SU-DHL-6 (cell line): Measurements from ENCODE around the gene RAB3C.

ENCODE experiments used
- H2AFZ ChIP-seq: fragments of 200-600 bp; sonication (generic); 2 replicates; pipeline ENCODE4 v1.6.1; 2014; ENCODE audit warnings: low read depth, mild to moderate bottlenecking, moderate library complexity, mixed read lengths, antibody characterized with exemption, low read length; ENCODE audit not compliant: severe bottlenecking
- H3F3A ChIP-seq: fragments of 200-600 bp; shearing (Covaris generic); 2 replicates; pipeline ENCODE4 v1.6.0; 2016; ENCODE audit warnings: antibody characterized with exemption, mild to moderate bottlenecking; ENCODE audit not compliant: insufficient read depth
- H3K27ac ChIP-seq: fragments of 200-600 bp; sonication (generic); 2 replicates; pipeline ENCODE4 v1.5.1; 2016; ENCODE audit warnings: low read depth, mild to moderate bottlenecking, low read length, moderate library complexity, mixed read lengths
- H3K27me3 ChIP-seq: fragments of 200-600 bp; sonication (generic), shearing (Covaris generic); 2 replicates; pipeline ENCODE4 v1.6.0; 2014; ENCODE audit warnings: mild to moderate bottlenecking, low read length
- H3K36me3 ChIP-seq: fragments of 200-600 bp; sonication (generic); 2 replicates; pipeline ENCODE4 v1.6.1; 2014; ENCODE audit warnings: mild to moderate bottlenecking, low read length, mixed read lengths
- H3K4me2 ChIP-seq: fragments of 300-600, 200-600 bp; shearing (Covaris generic), sonication (generic); 2 replicates; pipeline ENCODE4 v1.6.0; 2014; ENCODE audit warnings: low read length, low read depth, mild to moderate bottlenecking; ENCODE audit not compliant: poor library complexity, severe bottlenecking
- H3K4me3 ChIP-seq: fragments of 200-600 bp; sonication (generic); 2 replicates; pipeline ENCODE4 v1.5.1; 2014; ENCODE audit warnings: antibody characterized with exemption, low read length, mild to moderate bottlenecking, mixed read lengths; ENCODE audit not compliant: insufficient read depth, poor library complexity, severe bottlenecking
- H3K79me2 ChIP-seq: fragments of 200-600 bp; sonication (generic); 2 replicates; pipeline ENCODE4 v1.6.1; 2014; ENCODE audit warnings: mild to moderate bottlenecking, low read length, moderate library complexity; ENCODE audit not compliant: insufficient read depth
- H3K9ac ChIP-seq: fragments of 200-600 bp; sonication (generic); 2 replicates; pipeline ENCODE4 v1.7.0; 2014; ENCODE audit warnings: mild to moderate bottlenecking, low read length
- H3K9me2 ChIP-seq: fragments of 200-600 bp; sonication (generic); replicated peaks from 2 replicates; pipeline ENCODE4 v1.6.1; 2014; ENCODE audit warnings: low read length; ENCODE audit not compliant: insufficient read depth
- H3K9me3 ChIP-seq: fragments of 200-600 bp; sonication (generic); 2 replicates; pipeline ENCODE4 v1.6.1; 2014; ENCODE audit warnings: low read length, mixed read lengths; ENCODE audit not compliant: insufficient read depth
- H4K20me1 ChIP-seq: fragments of 200-600 bp; sonication (generic); 2 replicates; pipeline ENCODE4 v1.6.1; 2014; ENCODE audit warnings: low read depth, mild to moderate bottlenecking, antibody characterized with exemption, low read length, moderate library complexity, mixed read lengths
- EZH2phosphoT487 ChIP-seq: fragments of 200-600 bp; sonication (generic), shearing (Covaris generic); conservative IDR thresholded peaks from 2 replicates; pipeline ENCODE4 v1.6.1; 2018; ENCODE audit warnings: mild to moderate bottlenecking, antibody characterized with exemption, low read length, moderate library complexity, mixed read lengths
- TF ChIP-seq, protein P1 (sequence below): fragments of 200-600 bp; sonication (generic); IDR thresholded peaks from one replicate; pipeline ENCODE4 v1.5.1; 2017; ENCODE audit warnings: antibody characterized with exemption, mild to moderate bottlenecking, low read length, moderate library complexity; ENCODE audit not compliant: insufficient read depth, poor library complexity, severe bottlenecking

The RAB3C gene

DNA sequence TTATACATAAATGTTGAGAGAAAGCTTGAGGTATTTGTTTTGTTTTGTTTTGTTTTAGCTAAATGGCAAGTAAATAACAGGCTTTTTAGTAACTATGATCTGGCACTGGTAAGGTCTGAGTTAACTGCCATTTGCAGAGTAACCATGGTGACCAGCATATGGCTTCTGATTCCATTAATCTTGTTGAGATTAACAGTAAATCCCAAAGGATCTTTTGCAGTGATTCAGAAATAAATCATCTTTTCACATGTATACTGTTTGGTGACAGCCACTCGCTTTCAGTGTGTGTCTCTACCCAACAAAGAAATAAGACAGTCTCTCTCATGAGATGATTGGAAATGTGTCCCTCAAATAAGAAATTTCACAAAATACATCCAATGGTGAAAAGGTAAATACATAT lies 235.6 kb downstream of the RAB3C start:
- Histone ChIP-seq H4K20me1 (no peaks in the 10 kb centered on the region), H3K9ac (no peak overlapping the region)

DNA sequence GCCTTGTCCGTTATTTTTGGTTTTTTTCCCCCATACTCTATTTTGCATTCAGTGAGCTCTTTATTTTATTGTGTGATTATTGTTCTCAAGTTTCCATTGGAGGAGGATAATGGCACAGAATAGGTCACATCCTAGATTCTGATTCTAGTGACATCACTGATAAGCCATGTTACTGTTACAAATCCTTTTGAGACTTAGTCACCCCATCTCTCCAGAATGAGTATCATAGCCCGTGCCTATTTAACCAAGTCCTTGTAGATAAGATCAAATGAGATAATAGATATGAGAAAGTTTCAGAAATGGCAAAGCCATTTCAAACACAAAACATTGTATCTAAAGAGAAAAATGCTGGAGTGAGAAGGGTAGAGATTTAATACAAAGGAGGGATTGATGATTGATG lies 242.6 kb downstream of the RAB3C start:
- Histone ChIP-seq H3K4me3 (no peak overlapping the region), H3K79me2 (no peaks in the 10 kb centered on the region), H2AFZ (no peak overlapping the region), H3K36me3 (no peaks in the 10 kb centered on the region), H4K20me1 (no peaks in the 10 kb centered on the region), H3K27me3 (no peaks in the 10 kb centered on the region), H3K27ac (no peak overlapping the region), H3K4me2 (no peak overlapping the region), H3K9me3 (no peaks in the 10 kb centered on the region), H3K9ac (no peak overlapping the region), H3F3A (no peaks in the 10 kb centered on the region), H3K9me2 (no peaks in the 10 kb centered on the region)
- TF ChIP-seq, protein P1, sequence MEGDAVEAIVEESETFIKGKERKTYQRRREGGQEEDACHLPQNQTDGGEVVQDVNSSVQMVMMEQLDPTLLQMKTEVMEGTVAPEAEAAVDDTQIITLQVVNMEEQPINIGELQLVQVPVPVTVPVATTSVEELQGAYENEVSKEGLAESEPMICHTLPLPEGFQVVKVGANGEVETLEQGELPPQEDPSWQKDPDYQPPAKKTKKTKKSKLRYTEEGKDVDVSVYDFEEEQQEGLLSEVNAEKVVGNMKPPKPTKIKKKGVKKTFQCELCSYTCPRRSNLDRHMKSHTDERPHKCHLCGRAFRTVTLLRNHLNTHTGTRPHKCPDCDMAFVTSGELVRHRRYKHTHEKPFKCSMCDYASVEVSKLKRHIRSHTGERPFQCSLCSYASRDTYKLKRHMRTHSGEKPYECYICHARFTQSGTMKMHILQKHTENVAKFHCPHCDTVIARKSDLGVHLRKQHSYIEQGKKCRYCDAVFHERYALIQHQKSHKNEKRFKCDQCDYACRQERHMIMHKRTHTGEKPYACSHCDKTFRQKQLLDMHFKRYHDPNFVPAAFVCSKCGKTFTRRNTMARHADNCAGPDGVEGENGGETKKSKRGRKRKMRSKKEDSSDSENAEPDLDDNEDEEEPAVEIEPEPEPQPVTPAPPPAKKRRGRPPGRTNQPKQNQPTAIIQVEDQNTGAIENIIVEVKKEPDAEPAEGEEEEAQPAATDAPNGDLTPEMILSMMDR = no peak
- no peak for TF ChIP-seq EZH2phosphoT487

More for the DNA sequence above, 235.6 kb downstream of the RAB3C start:
- no peak overlapping the region for H2AFZ ChIP-seq
- TF ChIP-seq EZH2phosphoT487 = no peak
- TF ChIP-seq, protein P1 = no peak
- H3K27me3 ChIP-seq = no peaks in the 10 kb centered on the region
- no peaks in the 10 kb centered on the region for H3K9me2 ChIP-seq
- H3K4me3 ChIP-seq = no peak overlapping the region
- H3K36me3 ChIP-seq = no peaks in the 10 kb centered on the region
- no peaks in the 10 kb centered on the region for H3K9me3 ChIP-seq
- no peak overlapping the region for H3K4me2 ChIP-seq
- H3K27ac ChIP-seq = no peak overlapping the region
- H3K79me2 ChIP-seq = no peaks in the 10 kb centered on the region
- no peaks in the 10 kb centered on the region for H3F3A ChIP-seq

DNA sequence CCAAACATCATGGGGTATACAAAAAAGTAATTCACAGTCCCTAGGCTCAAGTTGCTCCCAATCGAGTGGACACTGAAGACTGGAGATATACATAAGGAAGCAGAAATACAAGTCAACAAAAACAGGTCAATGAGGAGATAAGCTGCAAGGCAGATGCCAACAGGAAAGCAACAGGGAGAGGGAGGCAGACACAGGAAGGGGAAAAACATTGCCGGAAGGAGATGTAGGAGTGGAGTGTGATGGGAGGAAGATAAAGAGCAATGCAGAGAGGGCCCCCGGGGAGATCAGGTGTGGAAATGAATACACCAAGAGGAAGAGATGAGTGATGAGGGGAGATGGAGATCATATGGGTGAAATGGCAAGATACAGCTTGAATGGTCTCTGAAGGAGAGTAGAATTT lies 243.0 kb downstream of the RAB3C start:
- Histone ChIP-seq H3K27me3 (no peaks in the 10 kb centered on the region), H2AFZ (no peak overlapping the region), H3K9ac (no peak overlapping the region), H3K4me3 (no peak overlapping the region), H3K9me3 (no peaks in the 10 kb centered on the region), H3K27ac (no peak overlapping the region), H3K9me2 (no peaks in the 10 kb centered on the region), H3K79me2 (no peaks in the 10 kb centered on the region), H4K20me1 (no peaks in the 10 kb centered on the region), H3K36me3 (no peaks in the 10 kb centered on the region), H3F3A (no peaks in the 10 kb centered on the region), H3K4me2 (no peak overlapping the region)
- no peak for TF ChIP-seq EZH2phosphoT487
- TF ChIP-seq, protein P1 = no peak
